GM21619 (cell line): ENCODE data around the gene BRF1.
A peak's percentile ranks its signal among the peaks of the same experiment; 100 is the strongest.
"Not testable (repeated sequence)": the region's sequence is repeated elsewhere in the genome, so short reads cannot be mapped to it uniquely, and the experiment has no call there.

Experiments used
- ATAC-seq: cut with Tn5 transposase; IDR thresholded peaks from one replicate; pipeline ENCODE4 v1.9.1; 2021; ENCODE audit not compliant: unreplicated experiment

The BRF1 gene

GRCh38 chr14:105315941-105316576 lies 15.3 kb upstream of the BRF1 start:
- no peak for ATAC-seq

- ATAC-seq: peak; percentile 19
Measured at GRCh38 chr14:105315211-105315721, 14.5 kb upstream of the BRF1 start.

- ATAC-seq: peak; percentile 56
Measured at GRCh38 chr14:105314287-105315200, 13.7 kb upstream of the BRF1 start, which contains the start of gene PACS2. PACS2 (plus strand) TSS chr14:105314748; CDS start chr14:105314919, 171 bp downstream.

- peak; percentile 15 for ATAC-seq
Measured at GRCh38 chr14:105313381-105314286, 12.8 kb upstream of the BRF1 start.

- ATAC-seq: no peak
Measured at GRCh38 chr14:105312973-105313372, 12.2 kb upstream of the BRF1 start.

- no peak for ATAC-seq
Measured at GRCh38 chr14:105311838-105312237, 11.0 kb upstream of the BRF1 start.

- ATAC-seq: no peak
Measured at GRCh38 chr14:105309371-105309770, 8.6 kb upstream of the BRF1 start.

- no peak for ATAC-seq
Measured at GRCh38 chr14:105307052-105307727, 6.4 kb upstream of the BRF1 start.

- no peak for ATAC-seq
Measured at GRCh38 chr14:105305791-105306190, 5.0 kb upstream of the BRF1 start.

- ATAC-seq: no peak
Measured at GRCh38 chr14:105305345-105305744, 4.5 kb upstream of the BRF1 start.

GRCh38 chr14:105304565-105304964 lies 3.8 kb upstream of the BRF1 start:
- ATAC-seq: no peak

- no peak for ATAC-seq
Measured at GRCh38 chr14:105303949-105304348, 3.1 kb upstream of the BRF1 start.

- ATAC-seq: not testable (repeated sequence)
Measured at GRCh38 chr14:105301915-105302249, 1.1 kb upstream of the BRF1 start.

GRCh38 chr14:105301103-105301914 lies 508 bp upstream of the BRF1 start:
- peak; percentile 51 for ATAC-seq

- ATAC-seq: peak; percentile 15
Measured at GRCh38 chr14:105299654-105300541, 903 bp downstream of the BRF1 start.

GRCh38 chr14:105297311-105297710 lies 3.5 kb downstream of the BRF1 start:
- ATAC-seq: not testable (repeated sequence)

GRCh38 chr14:105294142-105294597 lies 6.6 kb downstream of the BRF1 start:
- ATAC-seq: no peak
